HG03095 (cell line): ENCODE data around the gene SNX10.
"Not testable (repeated sequence)": the region's sequence is repeated elsewhere in the genome, so short reads cannot be mapped to it uniquely, and the experiment has no call there.

Source experiments
- ATAC-seq: cut with Tn5 transposase; IDR thresholded peaks from one replicate; pipeline ENCODE4 v1.9.1; 2021; ENCODE audit warnings: moderate library complexity; ENCODE audit not compliant: unreplicated experiment

SNX10 gene, protein sequence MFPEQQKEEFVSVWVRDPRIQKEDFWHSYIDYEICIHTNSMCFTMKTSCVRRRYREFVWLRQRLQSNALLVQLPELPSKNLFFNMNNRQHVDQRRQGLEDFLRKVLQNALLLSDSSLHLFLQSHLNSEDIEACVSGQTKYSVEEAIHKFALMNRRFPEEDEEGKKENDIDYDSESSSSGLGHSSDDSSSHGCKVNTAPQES

GRCh38 chr7:26291699-26292538 lies at the start of gene SNX10:
TSS of gene SNX10 (plus strand) at chr7:26291862. CDS start at chr7:26346443, 54,581 bp downstream.
- peak; percentile 82 for ATAC-seq

DNA sequence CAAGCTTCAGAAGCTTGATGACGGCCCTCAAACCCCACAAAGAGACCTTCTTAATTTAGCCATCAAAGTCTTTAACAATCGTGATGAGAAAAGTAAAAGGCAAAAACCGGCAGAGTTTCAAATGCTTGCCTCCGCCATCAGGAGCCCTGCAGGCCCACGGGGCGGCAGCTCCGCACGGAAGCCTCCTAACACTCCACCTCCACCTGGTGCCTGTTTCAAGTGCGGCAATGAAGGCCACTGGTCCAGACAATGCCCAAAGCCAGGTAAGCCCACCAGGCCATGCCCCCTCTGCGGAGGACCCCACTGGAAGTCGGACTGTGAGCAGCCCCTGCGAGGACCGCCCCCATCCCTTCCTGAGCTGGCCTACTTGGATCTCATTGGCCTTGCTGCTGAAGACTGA lies 46.5 kb upstream of the SNX10 start:
- ATAC-seq: no peak

DNA sequence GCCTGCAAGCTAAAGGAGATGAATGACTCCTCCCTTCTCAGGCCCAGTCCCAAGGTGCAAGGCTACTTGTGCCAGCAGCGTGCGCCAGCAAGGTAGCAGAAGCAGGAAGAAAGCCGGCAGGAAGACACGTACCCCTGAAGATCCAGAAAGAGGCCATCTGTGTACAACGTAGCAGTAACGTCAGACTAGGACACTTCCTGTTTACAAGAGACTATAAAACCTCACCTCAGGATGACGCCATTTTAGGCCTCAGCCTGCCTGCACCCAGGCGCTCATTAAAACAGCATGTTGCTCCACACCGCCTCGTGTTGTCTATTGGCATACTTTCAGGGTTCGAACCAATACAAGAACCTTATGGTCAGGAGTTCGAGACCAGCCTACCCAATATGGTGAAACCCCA lies 41.4 kb upstream of the SNX10 start:
- ATAC-seq: no peak

DNA sequence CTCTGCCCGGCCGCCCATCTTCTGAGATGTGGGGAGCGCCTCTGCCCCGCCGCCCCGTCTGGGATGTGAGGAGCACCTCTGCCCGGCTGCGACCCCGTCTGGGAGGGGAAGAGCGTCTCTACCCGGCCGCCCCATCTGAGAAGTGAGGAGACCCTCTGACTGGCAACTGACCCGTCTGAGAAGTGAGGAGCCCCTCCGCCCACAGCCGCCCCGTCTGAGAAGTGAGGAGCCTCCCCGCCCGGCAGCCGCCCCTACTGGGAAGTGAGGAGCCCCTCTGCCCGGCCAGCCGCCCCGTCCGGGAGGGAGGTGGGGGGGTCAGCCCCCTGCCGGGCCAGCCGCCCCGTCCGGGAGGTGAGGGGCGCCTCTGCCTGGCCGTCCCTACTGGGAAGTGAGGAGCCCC lies 29.8 kb upstream of the SNX10 start:
- not testable (repeated sequence) for ATAC-seq

- no peak for ATAC-seq
These were observed 26.6 kb upstream of the SNX10 start for GRCh38 chr7:26265065-26265464.

- no peak for ATAC-seq
These were observed 26.1 kb upstream of the SNX10 start for GRCh38 chr7:26265499-26266075.

DNA sequence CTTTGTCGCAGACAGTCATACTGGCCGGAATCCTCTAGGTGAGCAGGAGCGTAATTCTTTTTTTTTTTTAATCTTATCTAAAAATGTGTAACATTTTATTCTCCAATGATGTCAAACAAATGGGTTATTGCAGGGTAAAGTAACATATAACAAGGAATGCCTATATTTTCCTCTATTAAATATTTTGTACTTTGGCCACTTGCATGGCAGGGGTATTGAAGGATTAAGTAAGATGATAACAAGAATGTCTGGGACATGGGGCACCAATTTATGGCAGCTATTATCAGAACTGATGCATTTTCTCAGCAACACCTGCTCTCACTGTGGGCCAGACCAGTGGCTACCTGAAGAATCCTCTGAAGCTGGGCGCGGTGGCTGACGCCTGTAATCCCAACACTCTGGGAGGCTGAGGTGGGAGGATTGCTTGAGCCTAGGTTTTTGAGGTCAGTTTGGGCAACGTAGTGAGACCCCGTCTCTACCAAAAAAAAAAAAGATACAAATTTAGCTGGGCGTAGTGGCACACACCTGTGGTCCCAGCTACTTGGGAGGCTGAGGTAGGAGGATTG lies 24.0 kb upstream of the SNX10 start:
- ATAC-seq: no peak

DNA sequence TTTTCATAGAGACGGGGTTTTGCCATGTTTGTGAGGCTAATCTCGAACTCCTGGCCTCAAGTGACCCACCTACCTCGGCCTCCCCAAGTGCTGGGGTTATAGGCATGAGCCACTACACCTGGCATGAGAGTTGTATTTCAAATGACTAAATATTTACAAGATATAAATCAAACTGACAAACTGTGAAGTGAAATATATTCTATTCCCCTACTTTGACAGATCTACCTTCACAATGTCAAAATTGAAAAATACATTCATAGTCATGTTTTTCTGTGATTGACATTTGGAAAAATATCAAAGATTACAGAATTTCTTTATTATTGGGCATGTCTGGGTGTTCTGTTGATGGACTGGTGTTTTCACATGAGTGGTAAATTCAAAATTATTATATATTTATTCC lies 16.4 kb upstream of the SNX10 start:
- no peak for ATAC-seq

DNA sequence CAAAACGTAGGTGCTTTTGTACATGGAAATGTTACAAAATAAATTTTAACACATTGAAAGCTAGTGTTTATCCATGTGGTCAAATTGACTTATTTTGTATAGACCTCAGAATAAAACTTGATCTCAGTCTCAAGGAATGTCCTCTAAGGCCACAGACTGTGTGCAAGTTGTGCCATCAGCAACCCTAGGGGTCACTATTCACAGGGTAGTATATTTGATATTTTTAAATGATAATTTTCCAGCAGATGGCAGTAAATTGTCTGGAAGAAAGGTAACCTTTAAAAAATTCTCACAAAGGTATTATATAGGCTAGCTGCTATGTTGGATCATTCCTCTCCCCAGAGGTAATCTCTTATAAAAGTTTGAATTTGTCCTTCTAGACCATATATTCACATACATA lies 12.9 kb upstream of the SNX10 start:
- no peak for ATAC-seq

DNA sequence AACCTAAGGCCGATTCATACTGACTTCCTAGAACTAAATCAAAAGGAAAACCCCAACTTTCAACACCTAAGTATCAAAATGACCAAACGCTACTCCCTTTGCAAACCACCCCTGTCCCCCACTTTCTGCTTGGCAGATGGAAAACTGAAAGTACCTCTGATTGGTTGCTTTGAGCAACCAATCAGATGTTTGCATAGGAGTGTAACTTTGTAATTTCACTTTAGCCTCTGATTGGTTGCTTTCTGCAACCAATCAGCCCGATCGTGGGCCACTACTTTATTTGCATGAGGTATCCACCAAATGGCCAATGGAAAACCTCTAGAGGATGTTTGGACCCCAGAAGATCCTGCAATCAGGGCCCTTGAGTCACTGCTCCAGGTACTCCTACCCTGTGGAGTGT lies 12.3 kb upstream of the SNX10 start:
- no peak for ATAC-seq

GRCh38 chr7:26280097-26280496 lies 11.6 kb upstream of the SNX10 start:
- no peak for ATAC-seq

DNA sequence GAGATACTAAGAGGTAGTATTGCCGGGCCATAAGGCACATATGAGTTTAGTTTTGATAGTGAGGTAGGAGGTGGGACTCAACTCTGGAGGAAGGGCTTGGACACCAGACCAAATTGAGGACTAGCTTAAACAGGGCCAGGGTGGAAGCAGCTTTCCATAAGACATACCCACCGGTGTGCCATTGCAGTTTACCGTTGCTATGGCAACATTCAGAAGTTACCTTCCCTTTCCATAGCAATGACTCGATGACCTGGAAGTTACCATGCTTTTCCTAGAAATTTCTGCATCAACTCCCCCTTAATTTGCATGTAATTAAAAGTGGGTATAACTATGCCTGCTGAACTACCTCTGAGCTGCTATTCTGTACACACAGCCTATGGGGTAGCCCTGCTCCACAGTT lies 10.9 kb upstream of the SNX10 start:
- no peak for ATAC-seq

- no peak for ATAC-seq
These were observed 7.2 kb upstream of the SNX10 start for GRCh38 chr7:26284477-26284876.

GRCh38 chr7:26284995-26285632 lies 6.5 kb upstream of the SNX10 start:
- ATAC-seq: no peak

DNA sequence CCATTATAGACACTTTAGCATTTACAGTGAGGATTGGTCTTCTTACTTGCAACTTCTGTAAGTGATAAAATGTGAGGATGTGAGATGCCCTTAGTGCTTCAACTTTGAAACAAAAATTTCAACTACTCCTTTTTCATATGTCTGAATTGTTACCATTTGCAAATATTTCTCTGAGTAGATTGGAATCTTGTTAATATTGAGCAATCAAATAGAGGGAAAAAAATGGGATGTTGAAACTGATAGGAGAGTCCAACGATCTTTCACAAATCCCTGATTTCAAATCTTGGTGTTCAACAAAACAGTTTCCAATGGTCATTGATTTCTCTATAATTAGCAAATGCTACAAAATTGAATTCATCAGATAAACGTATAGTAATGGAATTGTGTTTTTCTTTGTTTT lies 5.5 kb upstream of the SNX10 start:
- ATAC-seq: no peak

DNA sequence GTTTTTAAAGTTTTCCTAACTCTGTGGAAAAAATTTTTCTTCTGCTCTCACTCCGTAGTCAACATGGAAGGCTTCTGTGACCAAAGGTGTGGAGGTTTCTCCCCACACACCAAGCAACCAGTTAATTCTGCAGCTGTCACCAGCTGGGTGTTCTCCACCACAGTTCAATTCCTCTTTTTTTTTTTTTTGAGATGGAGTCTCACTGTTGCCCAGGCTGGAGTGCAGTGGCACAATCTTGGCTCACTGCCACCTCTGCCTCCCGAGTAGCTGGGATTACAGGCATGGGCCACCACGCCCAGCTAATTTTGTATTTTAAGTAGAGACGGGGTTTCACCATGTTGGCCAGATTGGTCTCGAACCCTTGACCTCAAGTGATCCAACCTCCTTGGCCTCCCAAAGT lies 3.5 kb upstream of the SNX10 start:
- ATAC-seq: not testable (repeated sequence)

- ATAC-seq: no peak
These were observed 411 bp upstream of the SNX10 start for GRCh38 chr7:26291251-26291650.

GRCh38 chr7:26292768-26293560 lies 1.3 kb downstream of the SNX10 start:
- ATAC-seq: no peak

DNA sequence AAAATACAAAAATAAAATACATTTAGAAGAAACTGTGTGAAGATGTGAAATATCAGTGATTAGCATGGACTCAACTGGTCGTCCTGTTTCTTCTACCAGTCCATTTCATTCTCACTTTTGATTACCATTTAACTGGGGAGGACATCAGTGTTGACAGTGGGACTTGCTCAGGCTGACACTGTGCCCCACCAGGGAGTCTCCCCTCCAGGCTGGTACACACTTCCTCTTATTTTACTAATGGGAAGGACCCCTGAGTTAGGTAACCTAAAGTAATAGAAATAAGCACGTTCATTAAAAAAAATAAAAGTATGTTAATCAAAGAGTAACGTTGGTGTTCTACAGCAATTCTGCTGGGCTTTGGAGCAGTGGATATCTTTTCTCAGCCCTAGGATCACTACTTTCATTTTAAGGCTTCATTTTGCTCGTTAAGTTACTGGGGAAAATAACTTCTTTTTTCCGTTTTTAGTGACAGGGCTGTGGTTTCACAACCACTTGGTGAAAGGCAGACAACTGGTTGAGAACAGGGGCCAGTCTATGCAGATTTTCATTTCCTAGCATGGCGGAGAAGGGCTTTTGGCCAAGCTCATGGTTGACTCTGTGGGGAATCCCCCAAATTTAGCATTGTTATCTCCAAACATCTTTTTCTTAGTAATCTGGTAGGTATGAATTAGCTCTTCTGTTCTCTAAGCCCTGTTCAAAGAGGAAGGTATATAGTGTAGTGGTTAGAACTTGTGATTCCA lies 2.1 kb downstream of the SNX10 start:
- ATAC-seq: peak; percentile 58

DNA sequence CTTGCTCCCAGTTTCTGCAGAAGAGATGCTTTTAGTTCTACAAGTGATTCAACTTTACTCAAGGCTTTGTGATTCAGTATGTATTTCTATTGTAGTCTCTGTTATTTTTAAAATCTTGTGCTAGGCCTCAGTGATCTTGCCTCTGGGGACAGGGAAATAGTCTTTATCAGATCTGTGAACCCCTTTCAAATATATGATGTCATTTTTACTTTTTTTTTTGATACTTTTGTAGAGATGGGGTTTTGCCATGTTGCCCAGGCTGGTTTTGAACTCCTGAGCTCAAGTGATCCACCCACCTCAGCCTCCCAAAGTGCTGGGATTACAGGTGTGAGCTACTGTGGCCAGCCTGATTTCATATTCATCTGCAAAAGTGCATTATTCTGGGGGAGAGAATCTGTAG lies 3.4 kb downstream of the SNX10 start:
- no peak for ATAC-seq
